CD4-positive, alpha-beta T cell treated with Interleukin-4 for 1 hour (primary cell): ENCODE results near the gene SEMA6A.

Source experiments
- DNase-seq, 2 donors: peaks; one replicate each; pipeline ENCODE4 v3.0.0-alpha.2; 2020 to 2022

The SEMA6A gene

DNA sequence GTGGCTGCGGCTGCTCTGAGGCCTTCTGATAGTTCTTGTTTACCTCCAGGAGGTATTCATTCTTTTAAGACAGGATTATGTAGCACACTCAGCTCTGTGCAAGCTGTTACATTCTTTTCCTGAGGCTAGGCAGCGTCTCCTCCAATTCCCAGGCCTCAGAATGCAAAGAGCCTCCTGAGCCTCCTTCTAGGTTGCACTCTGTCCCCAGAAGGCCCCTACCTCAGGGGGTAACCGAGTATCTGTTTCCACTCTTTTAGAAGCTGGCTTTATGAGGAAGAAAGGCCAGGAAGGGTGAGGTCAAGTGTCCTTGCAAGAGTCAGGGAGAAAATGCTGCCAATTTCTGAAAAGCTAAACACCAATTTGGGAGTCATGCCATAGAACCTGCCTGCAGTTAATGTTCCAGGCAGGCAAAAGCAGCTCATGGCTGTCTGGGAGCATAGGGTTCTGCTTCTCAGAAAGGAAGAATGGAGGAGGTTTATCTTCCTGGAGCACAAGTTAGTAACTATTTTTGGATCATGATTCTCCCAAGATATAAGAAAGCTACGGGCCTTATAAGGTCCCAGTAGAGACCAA is 178.9 kb downstream of the SEMA6A start:
- no peak for DNase-seq

- DNase-seq: no peak
These were observed 179.4 kb downstream of the SEMA6A start for GRCh38 chr5:116395226-116395625.

GRCh38 chr5:116394186-116394867 is 180.3 kb downstream of the SEMA6A start:
- DNase-seq: no peak
